ENCODE results near the gene PPIL6.

Gene PPIL6

GRCh38 chr6:109396046-109396718 is 44.2 kb downstream of the PPIL6 start:
- peaks cover 10% of the 10 kb centered on the region for H3K27me3 Mint-ChIP-seq (ENCODE audit: low read depth, poor library complexity)
- no peaks in the 10 kb centered on the region for H3K4me1 Mint-ChIP-seq
- no peak for DNase-seq
- TF ChIP-seq, protein P1, sequence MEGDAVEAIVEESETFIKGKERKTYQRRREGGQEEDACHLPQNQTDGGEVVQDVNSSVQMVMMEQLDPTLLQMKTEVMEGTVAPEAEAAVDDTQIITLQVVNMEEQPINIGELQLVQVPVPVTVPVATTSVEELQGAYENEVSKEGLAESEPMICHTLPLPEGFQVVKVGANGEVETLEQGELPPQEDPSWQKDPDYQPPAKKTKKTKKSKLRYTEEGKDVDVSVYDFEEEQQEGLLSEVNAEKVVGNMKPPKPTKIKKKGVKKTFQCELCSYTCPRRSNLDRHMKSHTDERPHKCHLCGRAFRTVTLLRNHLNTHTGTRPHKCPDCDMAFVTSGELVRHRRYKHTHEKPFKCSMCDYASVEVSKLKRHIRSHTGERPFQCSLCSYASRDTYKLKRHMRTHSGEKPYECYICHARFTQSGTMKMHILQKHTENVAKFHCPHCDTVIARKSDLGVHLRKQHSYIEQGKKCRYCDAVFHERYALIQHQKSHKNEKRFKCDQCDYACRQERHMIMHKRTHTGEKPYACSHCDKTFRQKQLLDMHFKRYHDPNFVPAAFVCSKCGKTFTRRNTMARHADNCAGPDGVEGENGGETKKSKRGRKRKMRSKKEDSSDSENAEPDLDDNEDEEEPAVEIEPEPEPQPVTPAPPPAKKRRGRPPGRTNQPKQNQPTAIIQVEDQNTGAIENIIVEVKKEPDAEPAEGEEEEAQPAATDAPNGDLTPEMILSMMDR (IDR thresholded peaks at IDR 0.05), result no peak
- H3K9me3 Mint-ChIP-seq, result no peaks in the 10 kb centered on the region
- no peaks in the 10 kb centered on the region for H3K36me3 Mint-ChIP-seq (ENCODE audit: low read depth)
- H3K4me3 Mint-ChIP-seq, result no peak overlapping the region
- H3K27ac Mint-ChIP-seq, result no peak overlapping the region

DNA sequence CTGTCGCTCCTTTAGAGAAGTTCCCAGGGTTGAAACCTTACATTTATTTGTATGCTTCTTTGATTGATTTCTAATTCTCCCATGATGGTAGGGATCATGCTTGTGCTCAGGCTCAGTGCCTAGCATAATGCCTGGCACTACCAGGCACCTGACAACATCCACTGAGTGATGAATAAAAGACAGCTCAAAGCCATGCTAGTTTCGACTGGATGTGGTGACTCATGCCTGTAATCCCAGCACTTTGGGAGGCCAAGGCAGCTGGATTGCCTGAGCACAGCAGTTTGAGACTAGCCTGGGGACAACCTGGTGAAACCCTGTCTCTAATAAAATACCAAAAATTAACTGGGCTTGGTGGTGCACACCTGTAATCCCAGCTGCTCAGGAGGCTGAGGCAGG is 46.5 kb downstream of the PPIL6 start:
- H3K27me3 Mint-ChIP-seq (ENCODE audit: low read depth, poor library complexity), result peaks cover 7% of the 10 kb centered on the region
- TF ChIP-seq, protein P1 (IDR thresholded peaks at IDR 0.05), result no peak
- H3K4me1 Mint-ChIP-seq, result peaks cover 5% of the 10 kb centered on the region
- H3K27ac Mint-ChIP-seq, result no peak overlapping the region
- H3K9me3 Mint-ChIP-seq, result no peaks in the 10 kb centered on the region
- DNase-seq, result no peak
- H3K36me3 Mint-ChIP-seq (ENCODE audit: low read depth), result no peaks in the 10 kb centered on the region
- H3K4me3 Mint-ChIP-seq, result no peak overlapping the region

DNA sequence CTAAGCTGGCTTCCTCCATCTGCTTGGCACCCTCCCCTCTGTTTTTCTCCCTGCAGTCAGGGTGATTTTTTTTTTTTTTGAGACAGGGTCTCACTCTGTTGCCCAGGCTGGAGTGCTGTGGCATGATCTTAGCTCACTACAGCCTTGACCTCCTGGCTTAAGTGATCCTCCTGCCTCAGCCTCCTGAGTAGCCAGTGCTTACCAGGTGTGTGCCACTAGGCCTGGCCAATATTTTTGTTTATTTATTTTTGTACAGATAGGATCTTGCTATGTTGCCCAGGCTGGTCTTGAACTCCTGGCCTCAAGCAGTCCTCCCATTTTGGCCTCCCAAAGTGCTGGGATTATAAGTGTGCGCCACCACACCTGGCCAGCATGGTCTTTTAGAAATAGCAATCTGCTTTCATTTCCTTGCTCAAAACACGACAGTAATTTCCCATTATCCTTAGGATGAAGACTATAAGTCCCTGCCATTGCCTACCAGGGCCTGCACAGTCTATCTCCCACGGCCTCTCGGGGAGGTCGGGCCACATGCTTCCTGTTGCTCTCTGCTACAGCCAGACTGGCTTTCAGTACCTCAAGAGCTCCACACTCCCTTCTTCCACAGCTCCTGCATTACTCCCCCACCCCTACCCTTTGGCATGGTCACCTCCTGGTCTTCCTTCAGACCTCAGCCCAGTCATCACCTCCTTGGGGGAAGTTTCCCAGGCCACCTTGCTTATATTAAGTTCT is 47.1 kb downstream of the PPIL6 start:
- no peak overlapping the region for H3K4me3 Mint-ChIP-seq
- H3K4me1 Mint-ChIP-seq, result peaks cover 5% of the 10 kb centered on the region
- H3K9me3 Mint-ChIP-seq, result no peaks in the 10 kb centered on the region
- H3K27me3 Mint-ChIP-seq (ENCODE audit: low read depth, poor library complexity), result peaks cover 7% of the 10 kb centered on the region
- H3K27ac Mint-ChIP-seq, result no peak overlapping the region
- no peak for DNase-seq
- no peaks in the 10 kb centered on the region for H3K36me3 Mint-ChIP-seq (ENCODE audit: low read depth)
- TF ChIP-seq, protein P1 (IDR thresholded peaks at IDR 0.05), result no peak

- H3K36me3 Mint-ChIP-seq (ENCODE audit: low read depth), result no peaks in the 10 kb centered on the region
- H3K4me1 Mint-ChIP-seq, result peaks cover 8% of the 10 kb centered on the region
- H3K9me3 Mint-ChIP-seq, result no peaks in the 10 kb centered on the region
- no peak for DNase-seq
- H3K27me3 Mint-ChIP-seq (ENCODE audit: low read depth, poor library complexity), result peaks cover 15% of the 10 kb centered on the region
- H3K27ac Mint-ChIP-seq, result no peak overlapping the region
- TF ChIP-seq, protein P1 (IDR thresholded peaks at IDR 0.05), result no peak
- H3K4me3 Mint-ChIP-seq, result no peak overlapping the region
Observed at GRCh38 chr6:109389650-109390274, 50.7 kb downstream of the PPIL6 start.

- Mint-ChIP-seq H3K4me3 (no peak overlapping the region), H3K27ac (no peak overlapping the region), H3K9me3 (no peaks in the 10 kb centered on the region), H3K27me3 (ENCODE audit: low read depth, poor library complexity) (peaks cover 13% of the 10 kb centered on the region), H3K36me3 (ENCODE audit: low read depth) (no peaks in the 10 kb centered on the region), H3K4me1 (peaks cover 22% of the 10 kb centered on the region)
- TF ChIP-seq, protein P1 (IDR thresholded peaks at IDR 0.05), result no peak
- no peak for DNase-seq
Observed at GRCh38 chr6:109388265-109388664, 52.2 kb downstream of the PPIL6 start.
